ENCODE results near the gene SMCHD1. TPM values are rescaled to one million over a fixed set of nuclear protein-coding genes. Genes with fewer than 3 reads are reported as not detected.

Gene SMCHD1
- total and polyA plus RNA-seq, 2 experiments from 2014 or later, result 7.7 to 39.0 TPM

DNA sequence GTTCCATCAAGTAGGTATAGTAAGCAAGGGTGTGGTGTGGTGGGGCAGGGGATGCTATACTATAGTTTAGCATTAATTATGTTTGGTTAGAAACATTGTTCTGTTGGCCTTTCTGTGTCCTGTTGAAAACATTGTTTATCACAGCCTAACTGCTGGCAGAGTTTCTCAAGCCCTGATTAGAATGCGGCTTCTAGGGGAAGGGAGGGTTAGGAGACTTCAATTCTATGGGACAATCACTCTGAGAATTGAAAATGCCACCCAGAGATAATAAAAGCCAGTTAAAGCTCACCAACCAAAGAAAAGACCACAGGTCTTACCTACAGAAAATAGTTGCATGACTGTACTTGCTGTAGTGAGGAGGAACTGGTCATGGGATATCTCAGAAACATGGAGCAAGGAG, 19.9 kb upstream of the SMCHD1 start:
- no peaks in the 10 kb centered on the region for H3F3A ChIP-seq (replicated peaks; ENCODE audit: low read depth)
- H3K27ac ChIP-seq (ENCODE audit: low read depth), result no peak overlapping the region
- no peaks in the 10 kb centered on the region for H3K27me3 ChIP-seq (ENCODE audit: insufficient read depth)
- H3K4me3 ChIP-seq, result no peak overlapping the region
- no peak overlapping the region for H2AFZ ChIP-seq
- H3K9me2 ChIP-seq (ENCODE audit: insufficient read depth), result no peaks in the 10 kb centered on the region
- Mint-ChIP-seq H3K4me3 (no peak overlapping the region), H3K9me3 (peaks cover 10% of the 10 kb centered on the region; the same call in 2 of the 3 replicates), H3K4me1 (no peaks in the 10 kb centered on the region), H3K27ac (no peak overlapping the region), H3K36me3 (ENCODE audit: low read depth) (no peaks in the 10 kb centered on the region), H3K27me3 (ENCODE audit: insufficient read depth, low read depth, poor library complexity) (peaks cover 7% of the 10 kb centered on the region)
- H3K36me3 ChIP-seq (ENCODE audit: insufficient read depth), result no peaks in the 10 kb centered on the region
- no peaks in the 10 kb centered on the region for H4K20me1 ChIP-seq (replicated peaks; ENCODE audit: insufficient read depth)
- no peaks in the 10 kb centered on the region for H3K79me2 ChIP-seq (replicated peaks; ENCODE audit: insufficient read depth)
- no peak for DNase-seq (ENCODE audit: low spot score)
- H3K4me2 ChIP-seq, result no peak overlapping the region
- TF ChIP-seq STAT1 (IDR thresholded peaks at IDR 0.05; ENCODE audit: unreplicated experiment), result no peak
- TF ChIP-seq, protein P1, sequence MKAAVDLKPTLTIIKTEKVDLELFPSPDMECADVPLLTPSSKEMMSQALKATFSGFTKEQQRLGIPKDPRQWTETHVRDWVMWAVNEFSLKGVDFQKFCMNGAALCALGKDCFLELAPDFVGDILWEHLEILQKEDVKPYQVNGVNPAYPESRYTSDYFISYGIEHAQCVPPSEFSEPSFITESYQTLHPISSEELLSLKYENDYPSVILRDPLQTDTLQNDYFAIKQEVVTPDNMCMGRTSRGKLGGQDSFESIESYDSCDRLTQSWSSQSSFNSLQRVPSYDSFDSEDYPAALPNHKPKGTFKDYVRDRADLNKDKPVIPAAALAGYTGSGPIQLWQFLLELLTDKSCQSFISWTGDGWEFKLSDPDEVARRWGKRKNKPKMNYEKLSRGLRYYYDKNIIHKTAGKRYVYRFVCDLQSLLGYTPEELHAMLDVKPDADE (IDR thresholded peaks at IDR 0.05), result no peak
- no peak for TF ChIP-seq ZNF331 (CRISPR knock-in tag; IDR thresholded peaks at IDR 0.05; ENCODE audit: low read depth)
- TF ChIP-seq, protein P2, sequence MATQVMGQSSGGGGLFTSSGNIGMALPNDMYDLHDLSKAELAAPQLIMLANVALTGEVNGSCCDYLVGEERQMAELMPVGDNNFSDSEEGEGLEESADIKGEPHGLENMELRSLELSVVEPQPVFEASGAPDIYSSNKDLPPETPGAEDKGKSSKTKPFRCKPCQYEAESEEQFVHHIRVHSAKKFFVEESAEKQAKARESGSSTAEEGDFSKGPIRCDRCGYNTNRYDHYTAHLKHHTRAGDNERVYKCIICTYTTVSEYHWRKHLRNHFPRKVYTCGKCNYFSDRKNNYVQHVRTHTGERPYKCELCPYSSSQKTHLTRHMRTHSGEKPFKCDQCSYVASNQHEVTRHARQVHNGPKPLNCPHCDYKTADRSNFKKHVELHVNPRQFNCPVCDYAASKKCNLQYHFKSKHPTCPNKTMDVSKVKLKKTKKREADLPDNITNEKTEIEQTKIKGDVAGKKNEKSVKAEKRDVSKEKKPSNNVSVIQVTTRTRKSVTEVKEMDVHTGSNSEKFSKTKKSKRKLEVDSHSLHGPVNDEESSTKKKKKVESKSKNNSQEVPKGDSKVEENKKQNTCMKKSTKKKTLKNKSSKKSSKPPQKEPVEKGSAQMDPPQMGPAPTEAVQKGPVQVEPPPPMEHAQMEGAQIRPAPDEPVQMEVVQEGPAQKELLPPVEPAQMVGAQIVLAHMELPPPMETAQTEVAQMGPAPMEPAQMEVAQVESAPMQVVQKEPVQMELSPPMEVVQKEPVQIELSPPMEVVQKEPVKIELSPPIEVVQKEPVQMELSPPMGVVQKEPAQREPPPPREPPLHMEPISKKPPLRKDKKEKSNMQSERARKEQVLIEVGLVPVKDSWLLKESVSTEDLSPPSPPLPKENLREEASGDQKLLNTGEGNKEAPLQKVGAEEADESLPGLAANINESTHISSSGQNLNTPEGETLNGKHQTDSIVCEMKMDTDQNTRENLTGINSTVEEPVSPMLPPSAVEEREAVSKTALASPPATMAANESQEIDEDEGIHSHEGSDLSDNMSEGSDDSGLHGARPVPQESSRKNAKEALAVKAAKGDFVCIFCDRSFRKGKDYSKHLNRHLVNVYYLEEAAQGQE (IDR thresholded peaks at IDR 0.05; ENCODE audit: unreplicated experiment), result no peak
- no peak for TF ChIP-seq NANOG (IDR thresholded peaks at IDR 0.05; ENCODE audit: borderline replicate concordance)
- TF ChIP-seq, protein P3, sequence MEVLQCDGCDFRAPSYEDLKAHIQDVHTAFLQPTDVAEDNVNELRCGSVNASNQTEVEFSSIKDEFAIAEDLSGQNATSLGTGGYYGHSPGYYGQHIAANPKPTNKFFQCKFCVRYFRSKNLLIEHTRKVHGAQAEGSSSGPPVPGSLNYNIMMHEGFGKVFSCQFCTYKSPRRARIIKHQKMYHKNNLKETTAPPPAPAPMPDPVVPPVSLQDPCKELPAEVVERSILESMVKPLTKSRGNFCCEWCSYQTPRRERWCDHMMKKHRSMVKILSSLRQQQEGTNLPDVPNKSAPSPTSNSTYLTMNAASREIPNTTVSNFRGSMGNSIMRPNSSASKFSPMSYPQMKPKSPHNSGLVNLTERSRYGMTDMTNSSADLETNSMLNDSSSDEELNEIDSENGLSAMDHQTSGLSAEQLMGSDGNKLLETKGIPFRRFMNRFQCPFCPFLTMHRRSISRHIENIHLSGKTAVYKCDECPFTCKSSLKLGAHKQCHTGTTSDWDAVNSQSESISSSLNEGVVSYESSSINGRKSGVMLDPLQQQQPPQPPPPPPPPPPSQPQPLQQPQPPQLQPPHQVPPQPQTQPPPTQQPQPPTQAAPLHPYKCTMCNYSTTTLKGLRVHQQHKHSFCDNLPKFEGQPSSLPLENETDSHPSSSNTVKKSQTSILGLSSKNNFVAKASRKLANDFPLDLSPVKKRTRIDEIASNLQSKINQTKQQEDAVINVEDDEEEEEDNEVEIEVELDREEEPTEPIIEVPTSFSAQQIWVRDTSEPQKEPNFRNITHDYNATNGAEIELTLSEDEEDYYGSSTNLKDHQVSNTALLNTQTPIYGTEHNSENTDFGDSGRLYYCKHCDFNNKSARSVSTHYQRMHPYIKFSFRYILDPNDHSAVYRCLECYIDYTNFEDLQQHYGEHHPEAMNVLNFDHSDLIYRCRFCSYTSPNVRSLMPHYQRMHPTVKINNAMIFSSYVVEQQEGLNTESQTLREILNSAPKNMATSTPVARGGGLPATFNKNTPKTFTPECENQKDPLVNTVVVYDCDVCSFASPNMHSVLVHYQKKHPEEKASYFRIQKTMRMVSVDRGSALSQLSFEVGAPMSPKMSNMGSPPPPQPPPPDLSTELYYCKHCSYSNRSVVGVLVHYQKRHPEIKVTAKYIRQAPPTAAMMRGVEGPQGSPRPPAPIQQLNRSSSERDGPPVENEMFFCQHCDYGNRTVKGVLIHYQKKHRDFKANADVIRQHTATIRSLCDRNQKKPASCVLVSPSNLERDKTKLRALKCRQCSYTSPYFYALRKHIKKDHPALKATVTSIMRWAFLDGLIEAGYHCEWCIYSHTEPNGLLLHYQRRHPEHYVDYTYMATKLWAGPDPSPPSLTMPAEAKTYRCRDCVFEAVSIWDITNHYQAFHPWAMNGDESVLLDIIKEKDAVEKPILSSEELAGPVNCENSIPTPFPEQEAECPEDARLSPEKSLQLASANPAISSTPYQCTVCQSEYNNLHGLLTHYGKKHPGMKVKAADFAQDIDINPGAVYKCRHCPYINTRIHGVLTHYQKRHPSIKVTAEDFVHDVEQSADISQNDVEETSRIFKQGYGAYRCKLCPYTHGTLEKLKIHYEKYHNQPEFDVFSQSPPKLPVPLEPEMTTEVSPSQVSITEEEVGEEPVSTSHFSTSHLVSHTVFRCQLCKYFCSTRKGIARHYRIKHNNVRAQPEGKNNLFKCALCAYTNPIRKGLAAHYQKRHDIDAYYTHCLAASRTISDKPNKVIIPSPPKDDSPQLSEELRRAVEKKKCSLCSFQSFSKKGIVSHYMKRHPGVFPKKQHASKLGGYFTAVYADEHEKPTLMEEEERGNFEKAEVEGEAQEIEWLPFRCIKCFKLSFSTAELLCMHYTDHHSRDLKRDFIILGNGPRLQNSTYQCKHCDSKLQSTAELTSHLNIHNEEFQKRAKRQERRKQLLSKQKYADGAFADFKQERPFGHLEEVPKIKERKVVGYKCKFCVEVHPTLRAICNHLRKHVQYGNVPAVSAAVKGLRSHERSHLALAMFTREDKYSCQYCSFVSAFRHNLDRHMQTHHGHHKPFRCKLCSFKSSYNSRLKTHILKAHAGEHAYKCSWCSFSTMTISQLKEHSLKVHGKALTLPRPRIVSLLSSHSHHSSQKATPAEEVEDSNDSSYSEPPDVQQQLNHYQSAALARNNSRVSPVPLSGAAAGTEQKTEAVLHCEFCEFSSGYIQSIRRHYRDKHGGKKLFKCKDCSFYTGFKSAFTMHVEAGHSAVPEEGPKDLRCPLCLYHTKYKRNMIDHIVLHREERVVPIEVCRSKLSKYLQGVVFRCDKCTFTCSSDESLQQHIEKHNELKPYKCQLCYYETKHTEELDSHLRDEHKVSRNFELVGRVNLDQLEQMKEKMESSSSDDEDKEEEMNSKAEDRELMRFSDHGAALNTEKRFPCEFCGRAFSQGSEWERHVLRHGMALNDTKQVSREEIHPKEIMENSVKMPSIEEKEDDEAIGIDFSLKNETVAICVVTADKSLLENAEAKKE (CRISPR knock-in tag; IDR thresholded peaks at IDR 0.05), result no peak
- TF ChIP-seq EZH2 (IDR thresholded peaks at IDR 0.05; ENCODE audit: low read depth, unreplicated experiment), result no peak
- TF ChIP-seq POLR2AphosphoS5 (IDR thresholded peaks at IDR 0.05; ENCODE audit: low read depth), result no peak
- H3K4me1 ChIP-seq (ENCODE audit: insufficient read depth), result no peaks in the 10 kb centered on the region
- ATAC-seq, result no peak
